CD4-positive, alpha-beta T cell treated with Interleukin-12 subunit alpha and Interleukin-12 subunit beta, for 1 hour (primary cell): ENCODE measurements around the gene RAD9A.
"Not testable (repeated sequence)": the region's sequence is repeated elsewhere in the genome, so short reads cannot be mapped to it uniquely, and the experiment has no call there.

Experiments
- DNase-seq: peaks from one replicate; pipeline ENCODE4 v3.0.0-alpha.2; 2020

Gene RAD9A

GRCh38 chr11:67410984-67411784 lies 19.4 kb downstream of the RAD9A start:
- no peak for DNase-seq

GRCh38 chr11:67411785-67412152 lies 20.0 kb downstream of the RAD9A start:
- DNase-seq, result no peak

GRCh38 chr11:67412495-67413179 lies 20.9 kb downstream of the RAD9A start:
- DNase-seq, result no peak

- no peak for DNase-seq
These were observed 21.6 kb downstream of the RAD9A start for GRCh38 chr11:67413266-67413849.

- no peak for DNase-seq
These were observed 23.9 kb downstream of the RAD9A start, which contains the start of gene CARNS1 for GRCh38 chr11:67415501-67416304. TSS of gene CARNS1 (plus strand) at chr11:67415678. CDS start at chr11:67416200, 522 bp downstream.

- DNase-seq, result peak; percentile 89
These were observed 24.9 kb downstream of the RAD9A start for GRCh38 chr11:67416416-67417335.

- DNase-seq, result no peak
These were observed 25.6 kb downstream of the RAD9A start for GRCh38 chr11:67417425-67417824.

- DNase-seq, result no peak
These were observed 26.9 kb downstream of the RAD9A start for GRCh38 chr11:67418476-67419281.

GRCh38 chr11:67419325-67420049 lies 27.7 kb downstream of the RAD9A start:
- no peak for DNase-seq

GRCh38 chr11:67420147-67420645 lies 28.4 kb downstream of the RAD9A start:
- DNase-seq, result no peak

- DNase-seq, result peak; percentile 98
These were observed 29.1 kb downstream of the RAD9A start for GRCh38 chr11:67420646-67421429.

- DNase-seq, result no peak
These were observed 29.7 kb downstream of the RAD9A start for GRCh38 chr11:67421430-67422031.

GRCh38 chr11:67422891-67423290 lies 31.1 kb downstream of the RAD9A start:
- DNase-seq, result no peak

- DNase-seq, result no peak
These were observed 31.7 kb downstream of the RAD9A start for GRCh38 chr11:67423466-67423865.

- no peak for DNase-seq
These were observed 32.3 kb downstream of the RAD9A start for GRCh38 chr11:67423891-67424613.

- not testable (repeated sequence) for DNase-seq
These were observed 35.6 kb downstream of the RAD9A start for GRCh38 chr11:67427364-67427859.

GRCh38 chr11:67428052-67429001 lies 36.5 kb downstream of the RAD9A start, which contains the start of gene RPS6KB2:
TSS of gene RPS6KB2 (plus strand) at chr11:67428494. CDS start at chr11:67428546, 52 bp downstream.
- peak; percentile 99 for DNase-seq
